Heart left ventricle (tissue), 13 donors: ENCODE measurements around the gene GREM2.

Experiments
- POLR2A ChIP-seq, 2 donors: fragments of 450-650 bp; IDR thresholded peaks; one replicate each; pipeline ENCODE4 v1.6.1; 2017; ENCODE audit warnings: antibody characterized with exemption in 2 of 2, mild to moderate bottlenecking in 2 of 2, moderate library complexity in 2 of 2
- TF ChIP-seq, protein P1 (sequence below), 12 donors: fragments of 200-600 bp; sonication (generic) in 4 of 12; IDR thresholded peaks; one replicate each; pipeline versions ENCODE4 v1.5.0 to v1.8.0; 2018 to 2022; ENCODE audit warnings: antibody characterized with exemption in 12 of 12, mild to moderate bottlenecking in 5 of 12
- donor health status: ischemic (EF 13 %, LVEDD 7.1; RV severe dilation, severe dysfunction).
- donor health status: DM: no; HTN: yes; CAD: no.
- donor health status: DM: no; HTN: no; CAD: no.
- donor health status: ischemic (EF 25% LVEDD 6.9; RV normal size, moderate dysfunction).
- donor health status: ischemic (EF 25% LVEDD 5.7; RV mildly dilated, moderate dysfunction).
- donor health status: ischemic (EF 35%, LVEDD 5.7; RV mildly dilated, moderate dysfunction).
- donor health status: nonischemic (EF 11% LVEDD 7.7; RV severe dilation, severe dysfunction).
- donor health status: DM: yes; HTN: yes; CAD: no.
- donor health status: PGD.
- donor health status: ischemic (EF 29% LVEDD 5.4; RV normal size, mild dysfunction).
- donor health status: nonischemic (EF 23%, LVEDD 6.1; RV moderate dilation, normal function).

DNA sequence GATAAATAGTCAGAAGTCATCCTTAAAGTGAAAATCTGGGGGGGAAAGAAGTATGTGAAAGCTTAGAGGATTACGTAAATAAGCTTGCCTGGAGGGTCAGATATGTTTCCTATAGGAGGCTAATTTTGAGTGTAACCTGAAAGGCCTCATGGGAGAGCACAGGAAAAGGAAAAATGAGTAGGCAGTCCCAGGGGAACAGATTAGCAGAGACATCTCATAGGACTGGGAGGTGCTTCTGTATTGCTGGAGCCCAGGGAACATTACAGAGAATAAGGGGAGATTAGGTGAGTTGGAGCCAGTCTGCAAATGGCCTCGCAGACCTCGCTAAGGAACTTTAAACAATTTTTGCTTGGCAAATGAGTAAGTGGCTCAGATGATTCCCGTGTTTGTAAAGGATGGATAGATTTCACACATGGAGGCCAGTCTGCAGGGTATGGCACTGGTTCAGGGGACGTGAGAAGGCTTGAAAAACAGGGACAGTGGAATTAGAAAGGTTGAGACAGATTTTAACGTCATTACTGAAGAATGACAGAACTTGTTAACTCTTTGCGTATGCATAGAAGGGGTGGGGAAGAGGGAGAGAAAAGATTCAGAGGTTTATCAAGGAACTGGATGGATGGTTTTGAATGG, 149.1 kb downstream of the GREM2 start:
- TF ChIP-seq, protein P1, sequence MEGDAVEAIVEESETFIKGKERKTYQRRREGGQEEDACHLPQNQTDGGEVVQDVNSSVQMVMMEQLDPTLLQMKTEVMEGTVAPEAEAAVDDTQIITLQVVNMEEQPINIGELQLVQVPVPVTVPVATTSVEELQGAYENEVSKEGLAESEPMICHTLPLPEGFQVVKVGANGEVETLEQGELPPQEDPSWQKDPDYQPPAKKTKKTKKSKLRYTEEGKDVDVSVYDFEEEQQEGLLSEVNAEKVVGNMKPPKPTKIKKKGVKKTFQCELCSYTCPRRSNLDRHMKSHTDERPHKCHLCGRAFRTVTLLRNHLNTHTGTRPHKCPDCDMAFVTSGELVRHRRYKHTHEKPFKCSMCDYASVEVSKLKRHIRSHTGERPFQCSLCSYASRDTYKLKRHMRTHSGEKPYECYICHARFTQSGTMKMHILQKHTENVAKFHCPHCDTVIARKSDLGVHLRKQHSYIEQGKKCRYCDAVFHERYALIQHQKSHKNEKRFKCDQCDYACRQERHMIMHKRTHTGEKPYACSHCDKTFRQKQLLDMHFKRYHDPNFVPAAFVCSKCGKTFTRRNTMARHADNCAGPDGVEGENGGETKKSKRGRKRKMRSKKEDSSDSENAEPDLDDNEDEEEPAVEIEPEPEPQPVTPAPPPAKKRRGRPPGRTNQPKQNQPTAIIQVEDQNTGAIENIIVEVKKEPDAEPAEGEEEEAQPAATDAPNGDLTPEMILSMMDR (IDR thresholded peaks at IDR 0.05): no peak
- no peak for TF ChIP-seq POLR2A (IDR thresholded peaks at IDR 0.05)
